GM18909 (cell line): ENCODE measurements around the gene C11orf97.

Experiments used
- ATAC-seq: cut with Tn5 transposase; IDR thresholded peaks from one replicate; pipeline ENCODE4 v1.9.1; 2021; ENCODE audit warnings: mild to moderate bottlenecking; ENCODE audit not compliant: unreplicated experiment, poor library complexity

C11orf97 gene

DNA sequence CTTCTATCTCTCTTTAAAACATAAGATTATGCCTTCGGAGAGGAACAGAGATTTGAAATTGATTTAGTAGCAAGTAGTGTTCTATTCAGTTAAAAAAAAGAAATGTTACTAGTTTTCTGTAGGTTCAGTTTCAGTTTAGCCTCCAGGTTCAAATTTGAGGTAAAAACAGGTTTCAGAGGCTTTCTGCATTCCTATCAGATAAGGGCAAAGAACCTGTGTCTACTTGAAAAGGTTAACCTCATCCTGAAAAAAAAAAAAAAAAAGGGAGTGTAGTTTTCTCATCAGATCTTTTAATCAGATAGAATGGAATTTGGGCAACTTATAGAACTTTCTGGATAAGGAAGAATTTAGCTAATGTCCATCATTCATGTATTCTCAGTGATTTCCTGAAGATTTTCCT is 12.1 kb downstream of the C11orf97 start:
- no peak for ATAC-seq

GRCh38 chr11:94525546-94526324 is 13.5 kb downstream of the C11orf97 start:
- ATAC-seq = no peak

DNA sequence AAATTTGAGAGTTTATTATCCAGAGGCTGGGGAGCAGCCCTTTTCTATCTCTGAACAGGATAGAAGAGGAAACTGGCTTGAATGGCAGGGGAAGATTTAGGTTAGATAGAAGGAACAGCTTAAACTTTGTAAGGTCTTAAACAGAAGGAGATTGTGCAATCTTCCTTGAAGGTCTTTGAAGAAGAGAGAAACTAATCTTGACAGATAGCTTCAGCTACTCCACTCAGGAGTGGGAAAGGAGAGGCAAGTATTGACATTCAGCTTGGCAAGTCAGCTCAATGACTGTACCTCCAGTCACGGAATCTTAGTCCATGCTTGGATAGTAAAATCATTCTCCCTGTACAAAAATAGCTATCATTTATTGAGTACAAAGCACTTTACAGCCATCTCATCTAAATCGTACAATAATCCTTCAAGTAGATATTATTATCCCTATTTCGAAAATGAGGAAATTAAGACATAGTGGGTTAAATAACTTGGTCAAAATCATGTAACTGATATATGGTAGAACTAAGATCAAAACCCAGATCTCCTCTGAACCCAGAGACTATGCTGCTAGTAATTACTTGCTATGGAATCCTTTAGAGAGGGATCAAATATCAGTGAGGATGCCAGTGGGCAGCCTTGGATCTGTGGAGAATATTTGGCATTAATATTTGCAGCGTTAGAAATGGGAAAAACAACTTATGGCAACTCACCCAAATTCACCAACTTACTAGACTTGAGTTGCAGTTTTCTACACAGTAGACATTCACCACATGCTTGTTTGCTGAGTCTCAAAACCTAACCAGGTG is 14.6 kb downstream of the C11orf97 start:
- ATAC-seq = no peak

- ATAC-seq = no peak
Measured at GRCh38 chr11:94528551-94528950, 16.3 kb downstream of the C11orf97 start.

DNA sequence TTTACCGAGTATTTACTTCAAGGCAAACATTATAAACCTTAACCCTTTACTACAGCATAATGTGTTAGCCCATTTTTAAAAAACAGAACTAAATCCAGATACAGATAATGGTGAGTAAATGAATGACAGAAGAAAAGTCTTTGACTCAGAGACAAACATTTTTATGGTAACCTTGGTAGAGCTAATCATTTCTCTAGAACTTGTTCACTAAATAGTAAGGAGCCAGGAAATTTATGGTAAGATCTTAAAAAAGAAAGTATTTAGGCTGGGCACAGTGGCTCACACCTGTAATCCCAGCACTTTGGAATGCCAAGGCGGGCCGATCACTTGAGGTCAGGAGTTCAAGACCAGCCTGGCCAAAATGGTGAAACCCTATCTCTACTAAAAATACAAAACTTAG is 19.9 kb downstream of the C11orf97 start:
- no peak for ATAC-seq

GRCh38 chr11:94533206-94533605 is 20.9 kb downstream of the C11orf97 start:
- ATAC-seq = no peak

- ATAC-seq = no peak
Measured at GRCh38 chr11:94533696-94534630, 21.7 kb downstream of the C11orf97 start.

DNA sequence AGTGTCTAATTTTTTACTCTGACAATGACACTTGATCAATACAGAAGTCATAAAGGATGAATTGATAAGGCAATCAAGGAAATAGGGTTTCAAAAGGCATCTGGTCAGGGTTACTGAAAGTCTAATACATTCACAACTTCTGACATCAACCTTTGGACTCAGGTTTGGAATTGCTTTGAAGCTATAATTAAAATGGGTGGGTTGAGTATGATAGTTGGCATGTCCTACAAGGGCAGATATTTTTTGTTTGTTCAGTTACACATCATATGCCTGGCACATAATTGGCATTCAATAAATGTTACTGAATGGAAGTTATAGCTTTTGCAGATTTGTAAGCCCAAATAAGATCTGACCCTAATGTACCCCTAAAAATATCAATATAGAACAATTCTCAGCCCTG is 24.1 kb downstream of the C11orf97 start:
- no peak for ATAC-seq

DNA sequence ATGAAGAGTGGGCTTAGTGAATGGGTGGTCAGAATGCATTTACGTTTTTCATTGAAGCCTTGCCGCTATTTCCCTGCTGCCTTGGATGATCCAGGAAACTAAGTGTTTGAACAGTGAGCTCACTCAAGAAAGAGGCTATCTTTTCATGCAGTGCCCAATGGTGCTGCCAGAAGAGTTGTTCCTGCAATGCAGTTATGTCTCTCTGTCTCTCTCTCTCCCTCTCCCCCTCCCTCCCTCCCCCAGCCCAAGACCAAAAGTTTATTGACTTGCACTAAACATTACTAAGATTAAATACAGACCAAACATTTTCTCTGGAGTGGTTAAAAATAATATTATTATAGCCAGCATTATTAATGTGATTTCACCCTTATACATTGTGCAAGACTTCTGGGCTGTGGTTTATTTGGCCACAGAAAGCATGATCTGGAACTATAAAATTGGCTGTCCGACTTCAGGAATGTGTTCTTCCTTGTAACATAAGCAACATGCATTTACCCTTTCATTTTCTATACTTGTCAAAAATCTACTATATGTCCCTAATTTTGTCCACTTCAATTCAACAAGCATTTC is 24.9 kb downstream of the C11orf97 start:
- ATAC-seq = no peak

DNA sequence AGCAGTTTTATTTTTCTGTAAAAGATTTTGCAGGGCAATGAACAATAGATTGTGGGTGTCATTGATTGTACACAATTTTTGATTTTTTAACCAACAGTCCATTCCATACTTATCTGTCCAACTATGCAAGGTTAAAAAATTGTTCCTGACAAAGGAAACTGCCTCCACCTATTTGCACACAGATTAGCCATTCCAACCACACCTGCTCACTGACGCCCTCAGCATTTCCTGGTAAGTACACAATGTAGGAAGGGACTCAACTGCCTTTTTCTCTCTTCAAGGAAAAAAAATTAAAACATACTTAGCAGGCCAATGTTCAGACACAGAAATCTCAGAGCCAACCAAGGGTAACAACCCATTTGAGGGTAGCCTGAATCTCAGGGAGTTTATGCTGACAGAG is 27.2 kb downstream of the C11orf97 start:
- no peak for ATAC-seq

- ATAC-seq = peak; percentile 84
Measured at GRCh38 chr11:94543695-94544645, 31.7 kb downstream of the C11orf97 start, which contains the start of gene FUT4. FUT4 (plus strand) TSS chr11:94543921; CDS start chr11:94544134, 213 bp downstream.

- ATAC-seq = no peak
Measured at GRCh38 chr11:94544646-94545263, 32.5 kb downstream of the C11orf97 start.

GRCh38 chr11:94545264-94546161 is 33.3 kb downstream of the C11orf97 start:
- no peak for ATAC-seq

DNA sequence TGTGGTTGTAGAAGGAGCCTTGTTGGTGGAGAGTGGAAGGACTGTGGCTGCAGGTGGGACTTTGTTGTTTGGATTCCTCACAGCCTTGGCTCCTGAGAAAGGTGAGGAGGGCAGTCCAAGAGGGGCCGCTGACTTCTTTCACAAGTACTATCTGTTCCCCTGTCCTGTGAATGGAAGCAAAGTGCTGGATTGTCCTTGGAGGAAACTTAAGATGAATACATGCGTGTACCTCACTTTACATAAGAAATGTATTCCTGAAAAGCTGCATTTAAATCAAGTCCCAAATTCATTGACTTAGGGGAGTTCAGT is 33.9 kb downstream of the C11orf97 start:
- ATAC-seq = no peak

GRCh38 chr11:94546886-94547285 is 34.6 kb downstream of the C11orf97 start:
- ATAC-seq = no peak

DNA sequence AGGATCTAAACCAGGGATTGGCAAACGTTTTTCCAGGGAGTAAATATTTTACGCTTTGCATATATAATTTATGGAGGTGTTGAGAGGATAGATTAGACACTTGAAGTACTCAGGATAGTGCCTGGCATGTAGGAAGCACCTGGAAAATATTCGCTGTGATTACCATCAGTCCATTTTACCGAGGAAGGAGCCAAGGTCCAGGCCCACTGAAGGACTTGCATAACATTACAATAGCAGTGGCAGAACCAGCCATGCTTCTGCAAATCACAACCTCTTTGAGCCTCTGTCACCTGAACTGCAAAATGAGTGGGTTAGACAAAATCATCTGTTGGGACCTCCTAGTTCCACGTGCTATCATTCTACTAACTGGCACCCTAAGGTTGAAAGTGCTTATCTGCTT is 36.9 kb downstream of the C11orf97 start:
- ATAC-seq = no peak

- ATAC-seq = no peak
Measured at GRCh38 chr11:94550513-94550912, 38.3 kb downstream of the C11orf97 start.

- ATAC-seq = no peak
Measured at GRCh38 chr11:94553938-94554337, 41.7 kb downstream of the C11orf97 start.
